Measurements from ENCODE around the gene EXTL2. TPM values are rescaled to one million over a fixed set of nuclear protein-coding genes. Genes with fewer than 3 reads are reported as not detected.

EXTL2 gene
- total RNA-seq, 1 experiment from 2014 or later: 13.8 TPM

GRCh38 chr1:100876291-100876690, 18.4 kb downstream of the EXTL2 start:
- H3K27ac Mint-ChIP-seq (ENCODE audit: unreplicated experiment): no peak overlapping the region
- intact Hi-C loops (cut with micrococcal nuclease; ENCODE audit: unreplicated experiment): no loop called here
- CTCF ChIA-PET: no interaction called here
- no peaks in the 10 kb centered on the region for H3K27me3 Mint-ChIP-seq (ENCODE audit: unreplicated experiment)
- no TSS peak for BruUV-seq (replicated peaks)
- no peak for DNase-seq
- TF ChIP-seq CTCF (IDR thresholded peaks at IDR 0.05; ENCODE audit: unreplicated experiment): no peak
- no peak overlapping the region for H3K4me3 Mint-ChIP-seq (ENCODE audit: low read depth, unreplicated experiment)
- H3K4me1 Mint-ChIP-seq (ENCODE audit: low read depth, unreplicated experiment): no peaks in the 10 kb centered on the region
- no peaks in the 10 kb centered on the region for H3K36me3 Mint-ChIP-seq (ENCODE audit: insufficient read depth, unreplicated experiment)
- H3K9me3 Mint-ChIP-seq (ENCODE audit: low read depth, unreplicated experiment): no peaks in the 10 kb centered on the region

- no peak overlapping the region for H3K4me3 Mint-ChIP-seq (ENCODE audit: low read depth, unreplicated experiment)
- no TSS peak for BruUV-seq (replicated peaks)
- intact Hi-C loops (cut with micrococcal nuclease; ENCODE audit: unreplicated experiment): no loop called here
- DNase-seq: no peak
- H3K4me1 Mint-ChIP-seq (ENCODE audit: low read depth, unreplicated experiment): no peaks in the 10 kb centered on the region
- no peaks in the 10 kb centered on the region for H3K9me3 Mint-ChIP-seq (ENCODE audit: low read depth, unreplicated experiment)
- H3K27me3 Mint-ChIP-seq (ENCODE audit: unreplicated experiment): no peaks in the 10 kb centered on the region
- CTCF ChIA-PET: interaction anchor here (0.6 kb wide), 1 partner anchor 889 kb away, joined by 3 read pairs; no protein-coding TSS in a partner anchor
- no peak overlapping the region for H3K27ac Mint-ChIP-seq (ENCODE audit: unreplicated experiment)
- no peaks in the 10 kb centered on the region for H3K36me3 Mint-ChIP-seq (ENCODE audit: insufficient read depth, unreplicated experiment)
- TF ChIP-seq CTCF (IDR thresholded peaks at IDR 0.05; ENCODE audit: unreplicated experiment): no peak
These were observed 19.4 kb downstream of the EXTL2 start for GRCh38 chr1:100875228-100875627.

- no TSS peak for BruUV-seq (replicated peaks)
- H3K4me1 Mint-ChIP-seq (ENCODE audit: low read depth, unreplicated experiment): no peaks in the 10 kb centered on the region
- no peaks in the 10 kb centered on the region for H3K9me3 Mint-ChIP-seq (ENCODE audit: low read depth, unreplicated experiment)
- intact Hi-C loops (cut with micrococcal nuclease; ENCODE audit: unreplicated experiment): no loop called here
- no peaks in the 10 kb centered on the region for H3K27me3 Mint-ChIP-seq (ENCODE audit: unreplicated experiment)
- CTCF ChIA-PET: no interaction called here
- TF ChIP-seq CTCF (IDR thresholded peaks at IDR 0.05; ENCODE audit: unreplicated experiment): no peak
- no peak overlapping the region for H3K27ac Mint-ChIP-seq (ENCODE audit: unreplicated experiment)
- DNase-seq: no peak
- H3K4me3 Mint-ChIP-seq (ENCODE audit: low read depth, unreplicated experiment): no peak overlapping the region
- no peaks in the 10 kb centered on the region for H3K36me3 Mint-ChIP-seq (ENCODE audit: insufficient read depth, unreplicated experiment)
These were observed 20.2 kb downstream of the EXTL2 start for GRCh38 chr1:100874433-100874832.

- Mint-ChIP-seq H3K9me3 (ENCODE audit: low read depth, unreplicated experiment) (no peaks in the 10 kb centered on the region), H3K4me1 (ENCODE audit: low read depth, unreplicated experiment) (no peaks in the 10 kb centered on the region), H3K27ac (ENCODE audit: unreplicated experiment) (no peak overlapping the region), H3K4me3 (ENCODE audit: low read depth, unreplicated experiment) (no peak overlapping the region), H3K27me3 (ENCODE audit: unreplicated experiment) (no peaks in the 10 kb centered on the region), H3K36me3 (ENCODE audit: insufficient read depth, unreplicated experiment) (no peaks in the 10 kb centered on the region)
- TF ChIP-seq CTCF (IDR thresholded peaks at IDR 0.05; ENCODE audit: unreplicated experiment): no peak
- DNase-seq: no peak
- CTCF ChIA-PET: no interaction called here
- intact Hi-C loops (cut with micrococcal nuclease; ENCODE audit: unreplicated experiment): loop anchor here (5.0 kb wide), 2 partner anchors 328 to 1063 kb away; no protein-coding TSS in a partner anchor
- no TSS peak for BruUV-seq (replicated peaks)
These were observed 24.6 kb downstream of the EXTL2 start for GRCh38 chr1:100869996-100870395.

Measured in Calu3 (cell line).